ENCODE measurements around the gene SPINK5.
A peak's percentile ranks its signal among the peaks of the same experiment; 100 is the strongest.

Gene SPINK5

GRCh38 chr5:148186248-148187003 is 122.6 kb downstream of the SPINK5 start:
- ATAC-seq (peak; percentile 98), DNase-seq (no peak)
